ENCODE measurements around the gene ITPRID1. TPM values are rescaled to one million over a fixed set of nuclear protein-coding genes. Genes with fewer than 3 reads are reported as not detected.

Gene ITPRID1
- total and polyA plus RNA-seq, 2 of the 13 experiments (the other 11 are each of a cell fraction or from before 2014, with no cell fraction given) = not detected

DNA sequence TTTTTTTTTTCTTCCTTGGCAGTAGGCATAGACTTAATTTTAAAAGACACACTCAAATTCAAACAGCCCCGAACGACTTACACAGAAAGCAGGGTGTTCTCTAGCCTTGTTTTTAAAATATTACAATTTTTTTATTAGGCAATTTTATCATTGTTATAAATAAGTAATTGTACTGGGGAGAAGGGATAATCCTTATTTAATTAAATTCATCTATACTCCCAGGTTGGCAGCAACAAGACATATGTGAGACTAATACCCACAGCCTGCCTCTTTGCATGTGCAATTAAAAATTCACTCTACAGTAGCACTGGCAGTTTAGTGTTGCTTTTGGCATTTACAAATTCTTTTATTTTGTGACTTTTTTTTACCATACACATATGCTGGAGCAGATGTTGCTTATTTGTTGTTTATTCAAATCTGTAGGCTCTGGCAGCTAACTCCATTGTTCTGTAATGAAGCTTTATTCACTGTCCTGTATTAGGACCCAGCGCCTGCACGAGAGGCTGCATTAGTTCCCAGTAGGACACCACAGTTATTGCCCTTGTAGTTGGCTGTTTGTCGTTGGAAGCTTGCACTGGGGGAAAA, 88.2 kb downstream of the ITPRID1 start:
- H2AFZ ChIP-seq (ENCODE audit: low read length) = no peak overlapping the region
- TF ChIP-seq ZNF138 (CRISPR knock-in tag; IDR thresholded peaks at IDR 0.05; ENCODE audit: low read depth) (no peak), PHF8 (CRISPR knock-in tag; IDR thresholded peaks at IDR 0.05) (no peak), PHB2 (IDR thresholded peaks at IDR 0.05; ENCODE audit: partially characterized antibody) (no peak), TBP (CRISPR knock-in tag; IDR thresholded peaks at IDR 0.05) (no peak), LCORL (IDR thresholded peaks at IDR 0.05) (no peak), LCORL (CRISPR knock-in tag; IDR thresholded peaks at IDR 0.05) (no peak), KDM3A (CRISPR knock-in tag; IDR thresholded peaks at IDR 0.05; ENCODE audit: low read depth) (no peak), CHD2 (IDR thresholded peaks at IDR 0.05; ENCODE audit: low read depth, low read length) (no peak)
- TF ChIP-seq, protein P1, sequence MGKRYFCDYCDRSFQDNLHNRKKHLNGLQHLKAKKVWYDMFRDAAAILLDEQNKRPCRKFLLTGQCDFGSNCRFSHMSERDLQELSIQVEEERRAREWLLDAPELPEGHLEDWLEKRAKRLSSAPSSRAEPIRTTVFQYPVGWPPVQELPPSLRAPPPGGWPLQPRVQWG (CRISPR knock-in tag; IDR thresholded peaks at IDR 0.05; ENCODE audit: borderline replicate concordance, low read depth) = no peak
- TF ChIP-seq, protein P2, sequence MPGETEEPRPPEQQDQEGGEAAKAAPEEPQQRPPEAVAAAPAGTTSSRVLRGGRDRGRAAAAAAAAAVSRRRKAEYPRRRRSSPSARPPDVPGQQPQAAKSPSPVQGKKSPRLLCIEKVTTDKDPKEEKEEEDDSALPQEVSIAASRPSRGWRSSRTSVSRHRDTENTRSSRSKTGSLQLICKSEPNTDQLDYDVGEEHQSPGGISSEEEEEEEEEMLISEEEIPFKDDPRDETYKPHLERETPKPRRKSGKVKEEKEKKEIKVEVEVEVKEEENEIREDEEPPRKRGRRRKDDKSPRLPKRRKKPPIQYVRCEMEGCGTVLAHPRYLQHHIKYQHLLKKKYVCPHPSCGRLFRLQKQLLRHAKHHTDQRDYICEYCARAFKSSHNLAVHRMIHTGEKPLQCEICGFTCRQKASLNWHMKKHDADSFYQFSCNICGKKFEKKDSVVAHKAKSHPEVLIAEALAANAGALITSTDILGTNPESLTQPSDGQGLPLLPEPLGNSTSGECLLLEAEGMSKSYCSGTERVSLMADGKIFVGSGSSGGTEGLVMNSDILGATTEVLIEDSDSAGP (CRISPR knock-in tag; IDR thresholded peaks at IDR 0.05; ENCODE audit: borderline replicate concordance) = no peak
- TF ChIP-seq, protein P3, sequence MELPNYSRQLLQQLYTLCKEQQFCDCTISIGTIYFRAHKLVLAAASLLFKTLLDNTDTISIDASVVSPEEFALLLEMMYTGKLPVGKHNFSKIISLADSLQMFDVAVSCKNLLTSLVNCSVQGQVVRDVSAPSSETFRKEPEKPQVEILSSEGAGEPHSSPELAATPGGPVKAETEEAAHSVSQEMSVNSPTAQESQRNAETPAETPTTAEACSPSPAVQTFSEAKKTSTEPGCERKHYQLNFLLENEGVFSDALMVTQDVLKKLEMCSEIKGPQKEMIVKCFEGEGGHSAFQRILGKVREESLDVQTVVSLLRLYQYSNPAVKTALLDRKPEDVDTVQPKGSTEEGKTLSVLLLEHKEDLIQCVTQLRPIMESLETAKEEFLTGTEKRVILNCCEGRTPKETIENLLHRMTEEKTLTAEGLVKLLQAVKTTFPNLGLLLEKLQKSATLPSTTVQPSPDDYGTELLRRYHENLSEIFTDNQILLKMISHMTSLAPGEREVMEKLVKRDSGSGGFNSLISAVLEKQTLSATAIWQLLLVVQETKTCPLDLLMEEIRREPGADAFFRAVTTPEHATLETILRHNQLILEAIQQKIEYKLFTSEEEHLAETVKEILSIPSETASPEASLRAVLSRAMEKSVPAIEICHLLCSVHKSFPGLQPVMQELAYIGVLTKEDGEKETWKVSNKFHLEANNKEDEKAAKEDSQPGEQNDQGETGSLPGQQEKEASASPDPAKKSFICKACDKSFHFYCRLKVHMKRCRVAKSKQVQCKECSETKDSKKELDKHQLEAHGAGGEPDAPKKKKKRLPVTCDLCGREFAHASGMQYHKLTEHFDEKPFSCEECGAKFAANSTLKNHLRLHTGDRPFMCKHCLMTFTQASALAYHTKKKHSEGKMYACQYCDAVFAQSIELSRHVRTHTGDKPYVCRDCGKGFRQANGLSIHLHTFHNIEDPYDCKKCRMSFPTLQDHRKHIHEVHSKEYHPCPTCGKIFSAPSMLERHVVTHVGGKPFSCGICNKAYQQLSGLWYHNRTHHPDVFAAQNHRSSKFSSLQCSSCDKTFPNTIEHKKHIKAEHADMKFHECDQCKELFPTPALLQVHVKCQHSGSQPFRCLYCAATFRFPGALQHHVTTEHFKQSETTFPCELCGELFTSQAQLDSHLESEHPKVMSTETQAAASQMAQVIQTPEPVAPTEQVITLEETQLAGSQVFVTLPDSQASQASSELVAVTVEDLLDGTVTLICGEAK (IDR thresholded peaks at IDR 0.05) = no peak
- TF ChIP-seq, protein P3 (CRISPR knock-in tag; IDR thresholded peaks at IDR 0.05) = no peak
- TF ChIP-seq, protein P4, sequence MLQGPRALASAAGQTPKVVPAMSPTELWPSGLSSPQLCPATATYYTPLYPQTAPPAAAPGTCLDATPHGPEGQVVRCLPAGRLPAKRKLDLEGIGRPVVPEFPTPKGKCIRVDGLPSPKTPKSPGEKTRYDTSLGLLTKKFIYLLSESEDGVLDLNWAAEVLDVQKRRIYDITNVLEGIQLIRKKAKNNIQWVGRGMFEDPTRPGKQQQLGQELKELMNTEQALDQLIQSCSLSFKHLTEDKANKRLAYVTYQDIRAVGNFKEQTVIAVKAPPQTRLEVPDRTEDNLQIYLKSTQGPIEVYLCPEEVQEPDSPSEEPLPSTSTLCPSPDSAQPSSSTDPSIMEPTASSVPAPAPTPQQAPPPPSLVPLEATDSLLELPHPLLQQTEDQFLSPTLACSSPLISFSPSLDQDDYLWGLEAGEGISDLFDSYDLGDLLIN (CRISPR knock-in tag; IDR thresholded peaks at IDR 0.05; ENCODE audit: borderline replicate concordance) = no peak

More for the DNA sequence above, 88.2 kb downstream of the ITPRID1 start:
- Histone ChIP-seq H3K79me2 (ENCODE audit: insufficient read depth, low read length) (no peaks in the 10 kb centered on the region), H3K4me3 (replicated peaks in 1 of 3; ENCODE audit: insufficient read depth in 1 of 3, low read depth in 2 of 3, low read length in 3 of 3) (no peak overlapping the region), H4K20me1 (ENCODE audit: insufficient read depth, low read length) (no peaks in the 10 kb centered on the region), H3K27ac (ENCODE audit: extremely low read length, insufficient read depth, low read length) (no peak overlapping the region), H3K36me3 (replicated peaks in 1 of 2; ENCODE audit: control insufficient read depth in 1 of 2, insufficient read depth in 2 of 2, low read length in 2 of 2) (no peaks in the 10 kb centered on the region), H3K4me1 (ENCODE audit: insufficient read depth, low read length) (no peaks in the 10 kb centered on the region), H3K9ac (ENCODE audit: insufficient read depth, low read depth, low read length) (no peak overlapping the region), H3K9me3 (ENCODE audit: low read length) (no peaks in the 10 kb centered on the region), H3K27me3 (ENCODE audit: control insufficient read depth in 1 of 2, insufficient read depth in 2 of 2, low read length in 2 of 2) (no peaks in the 10 kb centered on the region; a peak in 1 of 5 replicates), H3K4me2 (ENCODE audit: low read depth, low read length) (no peak overlapping the region)
- BruUV-seq (replicated peaks) = no TSS peak
- ChIA-PET POLR2A (no interaction called here), CTCF (ENCODE audit: low intra/inter-chr PET ratio, low total read pairs) (no interaction called here)
- no peak for ATAC-seq
- in situ Hi-C loops (cut with HindIII; ENCODE audit: extremely low pct_ligation_motif_present, low pct_unique_long_range_greater_than_20kb) = no loop called here
- 23% methylated on average over 5 of the region's 5 CpGs for WGBS (ENCODE audit: low lambda C conversion rate)
- intact Hi-C loops (cut with micrococcal nuclease; ENCODE audit: unreplicated experiment) = no loop called here
- no peak for DNase-seq (ENCODE audit: low spot score)
- no peak for FAIRE-seq

All from HepG2 (cell line).